ENCODE results near the gene CDK5RAP2.

The CDK5RAP2 gene

GRCh38 chr9:120449566-120449965 is 130.4 kb downstream of the CDK5RAP2 start:
- no peak for DNase-seq (ENCODE audit: low read depth)
- no peak for TF ChIP-seq CTCF (IDR thresholded peaks at IDR 0.05; ENCODE audit: low read length, missing control alignments)
- no peak overlapping the region for H3K4me3 ChIP-seq (replicated peaks; ENCODE audit: low read depth, low read length)

GRCh38 chr9:120447959-120448500 is 131.9 kb downstream of the CDK5RAP2 start:
- no peak for DNase-seq (ENCODE audit: low read depth)
- H3K4me3 ChIP-seq (replicated peaks; ENCODE audit: low read depth, low read length): no peak overlapping the region
- no peak for TF ChIP-seq CTCF (IDR thresholded peaks at IDR 0.05; ENCODE audit: low read length, missing control alignments)

DNA sequence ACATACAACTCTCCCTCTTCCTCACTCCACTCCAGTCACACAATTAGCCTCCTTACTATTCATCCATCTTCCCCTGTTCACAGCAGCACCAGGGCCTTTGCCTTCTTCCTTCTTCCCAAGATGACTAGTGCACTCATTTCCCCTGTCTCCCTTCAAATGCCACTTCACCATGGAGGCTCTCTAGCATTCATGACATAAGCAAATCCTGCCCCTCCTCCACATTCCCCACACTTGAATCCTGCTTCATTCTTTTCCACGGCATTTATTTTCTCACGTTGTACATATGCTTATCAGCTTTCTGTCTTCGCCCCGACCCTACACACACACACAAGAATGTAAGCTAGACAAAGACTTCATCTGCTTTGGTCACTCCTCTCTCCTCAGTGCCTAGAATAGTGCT is 133.3 kb downstream of the CDK5RAP2 start:
- no peak overlapping the region for H3K4me3 ChIP-seq (replicated peaks; ENCODE audit: low read depth, low read length)
- TF ChIP-seq CTCF (IDR thresholded peaks at IDR 0.05; ENCODE audit: low read length, missing control alignments): no peak
- peak; percentile 76 for DNase-seq (ENCODE audit: low read depth)

- no peak for DNase-seq (ENCODE audit: low read depth)
- TF ChIP-seq CTCF (IDR thresholded peaks at IDR 0.05; ENCODE audit: low read length, missing control alignments): no peak
- no peak overlapping the region for H3K4me3 ChIP-seq (replicated peaks; ENCODE audit: low read depth, low read length)
Observed at GRCh38 chr9:120443976-120444375, 136.0 kb downstream of the CDK5RAP2 start.

DNA sequence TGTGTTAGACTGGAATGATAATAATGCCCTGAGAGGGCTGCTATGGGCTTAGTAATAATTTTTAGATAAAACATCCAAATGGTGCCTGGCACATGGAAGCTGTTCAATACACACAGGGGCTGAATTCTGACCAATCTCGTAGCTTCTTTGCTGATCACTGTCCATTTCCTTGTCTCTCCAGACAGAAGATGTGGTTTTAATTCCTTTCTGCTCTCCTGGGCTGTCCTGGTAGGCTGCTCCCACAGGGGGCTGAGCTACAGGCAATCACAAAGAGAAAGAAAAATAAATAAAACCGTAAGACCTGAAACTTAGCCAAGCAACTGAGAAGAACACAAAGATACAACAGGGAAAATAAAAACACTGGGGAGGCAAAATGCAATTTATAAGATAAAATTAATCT is 136.5 kb downstream of the CDK5RAP2 start:
- peak; percentile 65 for DNase-seq (ENCODE audit: low read depth)
- H3K4me3 ChIP-seq (replicated peaks; ENCODE audit: low read depth, low read length): no peak overlapping the region
- TF ChIP-seq CTCF (IDR thresholded peaks at IDR 0.05; ENCODE audit: low read length, missing control alignments): no peak

- H3K4me3 ChIP-seq (replicated peaks; ENCODE audit: low read depth, low read length): no peak overlapping the region
- DNase-seq (ENCODE audit: low read depth): no peak
- TF ChIP-seq CTCF (IDR thresholded peaks at IDR 0.05; ENCODE audit: low read length, missing control alignments): no peak
Observed at GRCh38 chr9:120442308-120442995, 137.5 kb downstream of the CDK5RAP2 start.
